HepG2 (cell line): ENCODE data around the gene SEC24B. TPM values are rescaled to one million over a fixed set of nuclear protein-coding genes. Genes with fewer than 3 reads are reported as not detected.

Experiments used
- ATM ChIP-seq: fragments of 450-650 bp; IDR thresholded peaks from 2 replicates; pipeline ENCODE4 v1.7.1; 2017; ENCODE audit warnings: mild to moderate bottlenecking, borderline replicate concordance
- CC2D1A ChIP-seq: sonication (generic); formaldehyde crosslinking; IDR thresholded peaks from 2 replicates; pipeline ENCODE4 v1.8.1; 2023; ENCODE audit warnings: mild to moderate bottlenecking, missing genetic modification reagents
- ELF3 ChIP-seq: IDR thresholded peaks from 2 replicates; pipeline ENCODE4 v1.6.1; 2016; ENCODE audit warnings: missing genetic modification reagents, missing compliant biosample characterization
- ESRRA ChIP-seq: sonication (generic); formaldehyde crosslinking; IDR thresholded peaks from 2 replicates; pipeline ENCODE4 v1.5.1; 2020; ENCODE audit warnings: mild to moderate bottlenecking, low read depth, missing genetic modification reagents
- IRX3 ChIP-seq: sonication (generic); formaldehyde crosslinking; IDR thresholded peaks from 2 replicates; pipeline ENCODE4 v1.8.1; 2023; ENCODE audit warnings: mild to moderate bottlenecking, low read depth, missing genetic modification reagents, borderline replicate concordance
- KDM5B ChIP-seq: sonication (generic); formaldehyde crosslinking; IDR thresholded peaks from 2 replicates; pipeline ENCODE4 v1.4.0; 2020; ENCODE audit warnings: missing genetic modification reagents, mild to moderate bottlenecking, borderline replicate concordance
- KLF15 ChIP-seq: sonication (generic); formaldehyde crosslinking; IDR thresholded peaks from 2 replicates; pipeline ENCODE4 v1.8.1; 2023; ENCODE audit warnings: borderline replicate concordance, mild to moderate bottlenecking, inconsistent platforms, missing genetic modification reagents, mixed read lengths
- KLF9 ChIP-seq: IDR thresholded peaks from 2 replicates; pipeline ENCODE4 v1.6.1; 2016; ENCODE audit warnings: low read depth
- MIER2 ChIP-seq: IDR thresholded peaks from 2 replicates; pipeline ENCODE4 v1.6.1; 2016; ENCODE audit warnings: missing biosample characterization, missing genetic modification reagents
- MTA3 ChIP-seq: sonication (generic); formaldehyde crosslinking; IDR thresholded peaks from 2 replicates; pipeline ENCODE4 v1.4.0; 2020; ENCODE audit warnings: missing genetic modification reagents
- MTF2 ChIP-seq: sonication (generic); formaldehyde crosslinking; IDR thresholded peaks from 2 replicates; pipeline ENCODE4 v1.5.0; 2020; ENCODE audit warnings: missing genetic modification reagents, borderline replicate concordance
- MXI1 ChIP-seq: IDR thresholded peaks from 3 replicates; pipeline ENCODE4 v1.6.1; 2012; ENCODE audit warnings: low read depth, low read length, inconsistent platforms, borderline replicate concordance
- NR2F1 ChIP-seq, 2 experiments: fragments of 450-650 bp in 1 of 2; formaldehyde crosslinking in 1 of 2; IDR thresholded peaks; 2 replicates each; pipeline versions ENCODE4 v1.5.0 to v1.6.1; 2016 to 2020; ENCODE audit warnings: mild to moderate bottlenecking in 1 of 2, missing compliant biosample characterization in 1 of 2, missing genetic modification reagents in 1 of 2, moderate library complexity in 1 of 2
- PHB2 ChIP-seq: fragments of 450-650 bp; IDR thresholded peaks from 2 replicates; pipeline ENCODE4 v1.6.1; 2018; ENCODE audit not compliant: partially characterized antibody
- SAFB2 ChIP-seq: sonication (generic); formaldehyde crosslinking; IDR thresholded peaks from 2 replicates; pipeline ENCODE4 v1.5.1; 2020; ENCODE audit warnings: missing genetic modification reagents, low read depth, mild to moderate bottlenecking, borderline replicate concordance
- SAP130 ChIP-seq: IDR thresholded peaks from 2 replicates; pipeline ENCODE4 v1.6.1; 2016; ENCODE audit warnings: low read depth
- SIX4 ChIP-seq: sonication (generic); formaldehyde crosslinking; IDR thresholded peaks from 2 replicates; pipeline ENCODE4 v1.4.0; 2020; ENCODE audit warnings: missing genetic modification reagents
- SP1 ChIP-seq, 2 experiments: fragments of 450-650 bp in 1 of 2; sonication (generic) in 1 of 2; formaldehyde crosslinking in 1 of 2; IDR thresholded peaks; 2 replicates each; pipeline versions ENCODE4 v1.4.0 to v1.6.1; 2016 to 2020; ENCODE audit warnings: missing genetic modification reagents in 1 of 2
- SUZ12 ChIP-seq: fragments of 150-350 bp; IDR thresholded peaks from 2 replicates; pipeline ENCODE4 v1.6.1; 2014; ENCODE audit warnings: low read depth, low read length
- TCF7L2 ChIP-seq: IDR thresholded peaks from 2 replicates; pipeline ENCODE4 v1.6.1; 2011; ENCODE audit warnings: mild to moderate bottlenecking, low read depth, low read length, moderate library complexity
- YEATS2 ChIP-seq: sonication (generic); formaldehyde crosslinking; IDR thresholded peaks from 2 replicates; pipeline ENCODE4 v1.4.0; 2020; ENCODE audit warnings: missing genetic modification reagents, borderline replicate concordance
- ZNF382 ChIP-seq: sonication (generic); formaldehyde crosslinking; IDR thresholded peaks from 2 replicates; pipeline ENCODE4 v1.5.0; 2020; ENCODE audit warnings: missing genetic modification reagents, mild to moderate bottlenecking, borderline replicate concordance
- ZNF44 ChIP-seq: sonication (generic); formaldehyde crosslinking; IDR thresholded peaks from 2 replicates; pipeline ENCODE4 v1.5.1; 2020; ENCODE audit warnings: mild to moderate bottlenecking, missing genetic modification reagents
- ZNF550 ChIP-seq: sonication (generic); formaldehyde crosslinking; IDR thresholded peaks from 2 replicates; pipeline ENCODE4 v1.4.0; 2020; ENCODE audit warnings: mild to moderate bottlenecking, missing genetic modification reagents, borderline replicate concordance
- ZNF558 ChIP-seq: sonication (generic); formaldehyde crosslinking; IDR thresholded peaks from 2 replicates; pipeline ENCODE4 v1.9.0; 2022; ENCODE audit warnings: mild to moderate bottlenecking, missing genetic modification reagents, borderline replicate concordance
- ZNF572 ChIP-seq: sonication (generic); formaldehyde crosslinking; IDR thresholded peaks from 2 replicates; pipeline ENCODE4 v1.5.1; 2020; ENCODE audit warnings: mild to moderate bottlenecking, missing genetic modification reagents
- polyA plus RNA-seq, 8 experiments: library from polyadenylated mRNA; depleted of rRNA in 3 of 8; stranded (reverse) in 7 of 8; unstranded in 1 of 8; fragments of >200 nt; fragmentation: Illumina TruSeq in 4 of 8; extraction: Trizol in 4 of 8; gene quantifications; 2 replicates each; pipeline versions ENCODE4 v1.2.1 to v1.2.3, GENCODE V29; 2011 to 2016; ENCODE audit warnings: low read depth in 4 of 8, missing spikeins in 1 of 8, mixed read lengths in 1 of 8; ENCODE audit not compliant: insufficient read depth in 1 of 8
- total RNA-seq, 5 experiments: library from RNA; depleted of rRNA; stranded (reverse); fragments of >200 nt; fragmentation: Illumina TruSeq; extraction: Trizol; gene quantifications; 2 replicates each; pipeline ENCODE4 v1.2.3, GENCODE V29; 2016; ENCODE audit warnings: low read depth in 1 of 5
- TF ChIP-seq, protein P1 (sequence below), 2 experiments: IDR thresholded peaks; 2 replicates each; pipeline ENCODE4 v1.6.1; 2011 to 2012; ENCODE audit warnings: low read length in 2 of 2, borderline replicate concordance in 1 of 2, low read depth in 1 of 2, mild to moderate bottlenecking in 1 of 2, moderate library complexity in 1 of 2
- TF ChIP-seq, protein P2 (sequence below): IDR thresholded peaks from 2 replicates; pipeline ENCODE4 v1.6.1; 2016; ENCODE audit warnings: low read depth, borderline replicate concordance

SEC24B gene
- total and polyA plus RNA-seq, 2 of the 13 experiments (the other 11 are each of a cell fraction or from before 2014, with no cell fraction given) = 14.6 to 39.0 TPM

- TF ChIP-seq MXI1 = peak; percentile 49; the same call in 1 of the 3 replicates
- no peak; the same call in 1 of the 2 replicates for TF ChIP-seq KDM5B (CRISPR knock-in tag)
- TF ChIP-seq ESRRA (CRISPR knock-in tag) = no peak
- no peak for TF ChIP-seq KLF15 (CRISPR knock-in tag)
- TF ChIP-seq SAFB2 = no peak
- TF ChIP-seq ZNF572 (CRISPR knock-in tag) = no peak
- TF ChIP-seq, protein P1, sequence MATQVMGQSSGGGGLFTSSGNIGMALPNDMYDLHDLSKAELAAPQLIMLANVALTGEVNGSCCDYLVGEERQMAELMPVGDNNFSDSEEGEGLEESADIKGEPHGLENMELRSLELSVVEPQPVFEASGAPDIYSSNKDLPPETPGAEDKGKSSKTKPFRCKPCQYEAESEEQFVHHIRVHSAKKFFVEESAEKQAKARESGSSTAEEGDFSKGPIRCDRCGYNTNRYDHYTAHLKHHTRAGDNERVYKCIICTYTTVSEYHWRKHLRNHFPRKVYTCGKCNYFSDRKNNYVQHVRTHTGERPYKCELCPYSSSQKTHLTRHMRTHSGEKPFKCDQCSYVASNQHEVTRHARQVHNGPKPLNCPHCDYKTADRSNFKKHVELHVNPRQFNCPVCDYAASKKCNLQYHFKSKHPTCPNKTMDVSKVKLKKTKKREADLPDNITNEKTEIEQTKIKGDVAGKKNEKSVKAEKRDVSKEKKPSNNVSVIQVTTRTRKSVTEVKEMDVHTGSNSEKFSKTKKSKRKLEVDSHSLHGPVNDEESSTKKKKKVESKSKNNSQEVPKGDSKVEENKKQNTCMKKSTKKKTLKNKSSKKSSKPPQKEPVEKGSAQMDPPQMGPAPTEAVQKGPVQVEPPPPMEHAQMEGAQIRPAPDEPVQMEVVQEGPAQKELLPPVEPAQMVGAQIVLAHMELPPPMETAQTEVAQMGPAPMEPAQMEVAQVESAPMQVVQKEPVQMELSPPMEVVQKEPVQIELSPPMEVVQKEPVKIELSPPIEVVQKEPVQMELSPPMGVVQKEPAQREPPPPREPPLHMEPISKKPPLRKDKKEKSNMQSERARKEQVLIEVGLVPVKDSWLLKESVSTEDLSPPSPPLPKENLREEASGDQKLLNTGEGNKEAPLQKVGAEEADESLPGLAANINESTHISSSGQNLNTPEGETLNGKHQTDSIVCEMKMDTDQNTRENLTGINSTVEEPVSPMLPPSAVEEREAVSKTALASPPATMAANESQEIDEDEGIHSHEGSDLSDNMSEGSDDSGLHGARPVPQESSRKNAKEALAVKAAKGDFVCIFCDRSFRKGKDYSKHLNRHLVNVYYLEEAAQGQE (IDR thresholded peaks at IDR 0.05; ENCODE audit: borderline replicate concordance in 1 of 2, low read depth in 1 of 2, low read length in 2 of 2) = no peak
- peak; percentile 63; the same call in 1 of the 2 replicates for TF ChIP-seq ZNF558 (CRISPR knock-in tag)
- no peak for TF ChIP-seq ELF3
- no peak for TF ChIP-seq TCF7L2
- TF ChIP-seq YEATS2 (CRISPR knock-in tag) = no peak
- no peak for TF ChIP-seq KLF9 (CRISPR knock-in tag)
- 0 out of 2 replicates have a peak, but pooled peaks have one; percentile 34 for TF ChIP-seq ZNF44 (CRISPR knock-in tag)
- no peak for TF ChIP-seq CC2D1A (CRISPR knock-in tag)
- TF ChIP-seq ZNF550 = no peak
- TF ChIP-seq MTA3 = no peak
- TF ChIP-seq ZNF382 (CRISPR knock-in tag) = no peak
- peak; percentile 90; the same call in 1 of the 2 replicates for TF ChIP-seq IRX3 (CRISPR knock-in tag)
- peak; percentile 86 for TF ChIP-seq SAP130 (CRISPR knock-in tag)
- TF ChIP-seq MTF2 = no peak
- TF ChIP-seq ATM = no peak
- TF ChIP-seq PHB2 = no peak
- no peak for TF ChIP-seq MIER2 (CRISPR knock-in tag)
- no peak for TF ChIP-seq SP1 (IDR thresholded peaks at IDR 0.05)
- no peak; the same call in 1 of the 2 replicates for TF ChIP-seq SP1 (CRISPR knock-in tag; IDR thresholded peaks at IDR 0.05)
- no peak for TF ChIP-seq SIX4
- 0 out of 4 replicates have a peak, but pooled peaks of 1 of the 2 experiments have one; percentile 6 for TF ChIP-seq NR2F1 (CRISPR knock-in tag; IDR thresholded peaks at IDR 0.05)
- no peak for TF ChIP-seq SUZ12
- TF ChIP-seq, protein P2, sequence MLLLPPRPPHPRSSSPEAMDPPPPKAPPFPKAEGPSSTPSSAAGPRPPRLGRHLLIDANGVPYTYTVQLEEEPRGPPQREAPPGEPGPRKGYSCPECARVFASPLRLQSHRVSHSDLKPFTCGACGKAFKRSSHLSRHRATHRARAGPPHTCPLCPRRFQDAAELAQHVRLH (CRISPR knock-in tag) = no peak
Measured at GRCh38 chr4:109433205-109434006, at the start of gene SEC24B (continued).
